Heart left ventricle (tissue), 16 donors: ENCODE measurements around the gene ASCL5. TPM values are rescaled to one million over a fixed set of nuclear protein-coding genes. Genes with fewer than 3 reads are reported as not detected.

Experiments
- ATAC-seq, 4 donors: fragments of 200-7000 bp; cut with Tn5 transposase; one replicate each; pipeline ENCODE4 v1.9.1; 2020 to 2022; ENCODE audit warnings: moderate library complexity in 4 of 4, mild to moderate bottlenecking in 3 of 4, moderate number of reproducible peaks in 1 of 4
- DNase-seq, 5 donors: peaks; one replicate each; pipeline ENCODE4 v3.0.0-alpha.2; 2020
- H3K27ac ChIP-seq, 12 donors: fragments of 200-600 bp; sonication (generic) in 4 of 12; one replicate each; pipeline versions ENCODE4 v1.5.0 to v1.8.0; 2016 to 2022; ENCODE audit warnings: mild to moderate bottlenecking in 2 of 12
- H3K27me3 ChIP-seq, 9 donors: fragments of 200-600 bp; sonication (generic) in 2 of 9; one replicate each; pipeline versions ENCODE4 v1.5.1 to v1.8.0; 2016 to 2022; ENCODE audit warnings: mild to moderate bottlenecking in 3 of 9
- H3K36me3 ChIP-seq, 9 donors: fragments of 200-600 bp; sonication (generic) in 2 of 9; one replicate each; pipeline versions ENCODE4 v1.5.0 to v1.8.0; 2018 to 2022; ENCODE audit warnings: mild to moderate bottlenecking in 2 of 9
- H3K4me1 ChIP-seq, 12 donors: fragments of 200-600 bp; sonication (generic) in 4 of 12; one replicate each; pipeline versions ENCODE4 v1.5.0 to v1.8.0; 2016 to 2022; ENCODE audit warnings: mild to moderate bottlenecking in 3 of 12
- H3K4me3 ChIP-seq, 12 donors: fragments of 200-600 bp; sonication (generic) in 4 of 12; one replicate each; pipeline versions ENCODE4 v1.5.0 to v1.8.0; 2017 to 2022; ENCODE audit warnings: mild to moderate bottlenecking in 9 of 12, moderate library complexity in 4 of 12
- H3K9me3 ChIP-seq, 12 donors: fragments of 200-600 bp; sonication (generic) in 4 of 12; one replicate each; pipeline versions ENCODE4 v1.5.0 to v1.8.0; 2016 to 2022; ENCODE audit warnings: mild to moderate bottlenecking in 1 of 12
- CTCF ChIP-seq, 12 donors: fragments of 200-600 bp; sonication (generic) in 4 of 12; IDR thresholded peaks; one replicate each; pipeline versions ENCODE4 v1.5.0 to v1.8.0; 2018 to 2022; ENCODE audit warnings: antibody characterized with exemption in 12 of 12, mild to moderate bottlenecking in 5 of 12
- POLR2A ChIP-seq, 2 donors: fragments of 450-650 bp; IDR thresholded peaks; one replicate each; pipeline ENCODE4 v1.6.1; 2017; ENCODE audit warnings: antibody characterized with exemption in 2 of 2, mild to moderate bottlenecking in 2 of 2, moderate library complexity in 2 of 2
- WGBS, 4 donors: extraction: QIAGEN DNeasy Blood & Tissue Kit in 2 of 4; methylation state at CpG; one replicate each; pipeline versions ENCODE4 v1.1.5 to v1.1.7; 2013 to 2018; 5-methylcytosine and 5-hydroxymethylcytosine counted together
- intact Hi-C, 10 donors: fragments of 100-400 bp; cut with DNase I; formaldehyde crosslinking; loops; one replicate each; pipeline versions ENCODE4 v1.11.1 to v1.14.2; 2022
- polyA plus RNA-seq, 2 donors: library from polyadenylated mRNA; stranded (reverse); fragments of 200-250 nt; gene quantifications; one replicate each; pipeline ENCODE4 v1.2.3, GENCODE V29; 2013
- total RNA-seq, 9 donors: library from RNA; depleted of rRNA in 2 of 9; stranded (reverse); fragments of >200 nt in 2 of 9; fragmentation: NEBNext Ultra II Directional in 3 of 9; extraction: Animal tissue kit (Norgen Biotek cat#: 25700) in 3 of 9; gene quantifications; one replicate each; pipeline versions ENCODE4 v1.1.0 to v1.2.4, GENCODE V29; 2016 to 2023
- donor health status: ischemic (EF 13 %, LVEDD 7.1; RV severe dilation, severe dysfunction).
- donor health status: healthy with polysubstance abuse.
- donor health status: DM: no; HTN: yes; CAD: no.
- donor health status: DM: no; HTN: no; CAD: no.
- donor health status: ischemic (EF 25% LVEDD 6.9; RV normal size, moderate dysfunction).
- donor health status: ischemic (EF 25% LVEDD 5.7; RV mildly dilated, moderate dysfunction).
- donor health status: healthy.
- donor health status: DM: yes; HTN: yes; CAD: no.
- donor health status: ischemic (EF 35%, LVEDD 5.7; RV mildly dilated, moderate dysfunction).
- donor health status: nonischemic (EF 11% LVEDD 7.7; RV severe dilation, severe dysfunction).
- donor health status: DM: yes; HTN: yes; CAD: no.
- donor health status: PGD.
- donor health status: ischemic (EF 29% LVEDD 5.4; RV normal size, mild dysfunction).
- donor health status: nonischemic (EF 23%, LVEDD 6.1; RV moderate dilation, normal function).

ASCL5 gene
- total and polyA plus RNA-seq, 11 donors: not detected

- H3K36me3 ChIP-seq: no peaks in the 10 kb centered on the region
- WGBS, 4 donors: 69 to 84% (median 81%) methylated on average over 2 of the region's 2 CpGs
- peaks cover 0 to 43% (median 14%) of the 10 kb centered on the region in 9 donors for H3K27me3 ChIP-seq
- DNase-seq (no peak), ATAC-seq (no peak)
- peaks cover 0 to 19% (median 6%) of the 10 kb centered on the region in 12 donors for H3K4me1 ChIP-seq
- H3K27ac ChIP-seq: no peak overlapping the region
- TF ChIP-seq CTCF (IDR thresholded peaks at IDR 0.05) (no peak), POLR2A (IDR thresholded peaks at IDR 0.05) (no peak)
- no peaks in the 10 kb centered on the region for H3K9me3 ChIP-seq
- intact Hi-C loops: loop anchor here in 1 of 10 donors (2.0 kb wide), 1 partner anchor 143 kb away; no protein-coding TSS in a partner anchor
- H3K4me3 ChIP-seq: no peak overlapping the region
Measured at GRCh38 chr1:201116091-201116490, 10.9 kb downstream of the ASCL5 start.

GRCh38 chr1:201115390-201115937 lies 11.5 kb downstream of the ASCL5 start:
- TF ChIP-seq POLR2A (IDR thresholded peaks at IDR 0.05) (no peak), CTCF (IDR thresholded peaks at IDR 0.05) (no peak)
- DNase-seq (no peak), ATAC-seq (no peak)
- Histone ChIP-seq H3K4me3 (no peak overlapping the region), H3K9me3 (no peaks in the 10 kb centered on the region), H3K36me3 (no peaks in the 10 kb centered on the region), H3K27ac (no peak overlapping the region), H3K27me3 (peaks cover 0 to 43% (median 14%) of the 10 kb centered on the region in 9 donors), H3K4me1 (peaks cover 0 to 19% (median 6%) of the 10 kb centered on the region in 12 donors)
- intact Hi-C loops: loop anchor here in 6 of 10 donors (2.0 kb wide), 3 partner anchors 29 to 145 kb away; no protein-coding TSS in a partner anchor
- 94 to 97% (median 96%) methylated on average over 16 to 25 of the region's 25 CpGs for WGBS, 4 donors

- TF ChIP-seq CTCF (IDR thresholded peaks at IDR 0.05) (peak; percentile 60 to 90 (median 76)), POLR2A (IDR thresholded peaks at IDR 0.05) (no peak)
- Histone ChIP-seq H3K36me3 (no peaks in the 10 kb centered on the region), H3K27ac (no peak overlapping the region), H3K4me3 (peak overlapping the region; percentile 3 to 66 (median 52)), H3K27me3 (peaks cover 0 to 43% (median 14%) of the 10 kb centered on the region in 9 donors), H3K9me3 (no peaks in the 10 kb centered on the region), H3K4me1 (peaks cover 0 to 15% (median 5%) of the 10 kb centered on the region in 12 donors)
- intact Hi-C loops: loop anchor here in 8 of 10 donors (1.0 to 5.0 kb wide), 6 partner anchors 28 to 144 kb away; no protein-coding TSS in a partner anchor
- WGBS, 4 donors: 3 to 4% (median 3%) methylated on average over 43 to 88 of the region's 88 CpGs
- peak; percentile 78 to 88 (median 87) for DNase-seq
- ATAC-seq: peak; percentile 79 to 98 (median 94)
Measured at GRCh38 chr1:201114245-201115131, 12.5 kb downstream of the ASCL5 start.
